HCT116 (cell line): ENCODE results near the gene MUC6.

Experiments used
- CTCF ChIP-seq, 3 experiments: fragments of 200-600 bp in 1 of 3; sonication (generic) in 1 of 3; IDR thresholded peaks in 2 of 3; conservative IDR thresholded peaks in 1 of 3; 2 replicates each; pipeline ENCODE4 v1.5.1; 2012 to 2017; ENCODE audit warnings: low read depth in 2 of 3, low read length in 2 of 3, antibody characterized with exemption in 1 of 3, borderline replicate concordance in 1 of 3, control low read depth in 1 of 3, mild to moderate bottlenecking in 1 of 3, mixed read lengths in 1 of 3, mixed run types in 1 of 3, moderate library complexity in 1 of 3; ENCODE audit not compliant: insufficient read depth in 1 of 3
- ELF1 ChIP-seq: IDR thresholded peaks from 2 replicates; pipeline ENCODE4 v1.6.1; 2012; ENCODE audit warnings: low read depth, borderline replicate concordance
- EZH2 ChIP-seq: fragments of 200-600 bp; sonication (generic); IDR thresholded peaks from 2 replicates; pipeline ENCODE4 v1.6.1; 2017; ENCODE audit warnings: antibody characterized with exemption, mixed run types
- MAX ChIP-seq: IDR thresholded peaks from 2 replicates; pipeline ENCODE4 v1.6.1; 2012
- POLR2AphosphoS5 ChIP-seq: IDR thresholded peaks from 2 replicates; pipeline ENCODE4 v1.6.1; 2011; ENCODE audit warnings: mild to moderate bottlenecking, low read depth, low read length, moderate library complexity
- TF ChIP-seq, protein P1 (sequence below): IDR thresholded peaks from 2 replicates; pipeline ENCODE4 v1.6.1; 2012; ENCODE audit warnings: low read depth

DNA sequence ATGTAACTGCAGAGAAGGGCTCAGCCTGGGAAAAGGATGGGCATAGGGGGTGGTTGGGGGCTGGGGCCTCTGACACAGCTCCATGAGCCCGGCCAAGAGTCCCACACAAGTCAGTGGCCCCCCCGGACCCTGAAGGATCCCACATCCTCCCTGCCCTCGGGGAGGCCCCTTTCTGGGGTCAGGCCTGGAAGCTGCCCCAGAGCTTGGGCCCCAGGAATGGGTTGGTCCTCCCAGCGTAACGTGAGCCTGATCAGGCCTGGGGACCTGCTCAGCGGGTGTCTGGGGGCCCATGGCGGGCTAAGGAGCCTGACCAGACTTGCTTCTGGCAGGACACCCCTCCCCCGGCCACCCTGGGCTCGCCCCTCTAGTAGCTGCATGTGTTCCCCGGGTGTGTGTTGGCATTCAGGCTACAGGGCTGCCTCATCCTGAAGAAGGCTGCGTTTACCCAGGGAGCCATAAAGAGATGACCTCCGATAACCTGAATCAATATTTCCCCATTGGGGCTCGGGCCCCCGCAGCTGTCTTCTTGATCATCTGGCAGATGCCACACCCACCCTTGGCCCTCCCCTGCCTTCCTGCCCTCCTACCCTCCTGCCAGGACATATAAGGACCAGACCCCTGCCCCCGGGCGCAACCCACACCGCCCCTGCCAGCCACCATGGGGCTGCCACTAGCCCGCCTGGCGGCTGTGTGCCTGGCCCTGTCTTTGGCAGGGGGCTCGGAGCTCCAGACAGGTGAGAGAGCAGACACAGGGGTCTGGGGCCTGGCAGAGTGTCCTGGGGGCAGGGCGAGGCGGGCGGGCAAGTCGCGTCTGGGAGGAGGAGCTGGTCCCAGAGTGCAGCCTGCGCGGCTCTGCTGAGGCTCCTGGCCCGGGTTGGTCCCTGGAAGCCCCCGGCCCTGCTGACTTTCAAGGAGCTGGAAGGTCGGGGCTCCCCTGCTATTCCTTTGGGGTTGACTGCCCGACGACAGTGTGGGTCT, 38.0 kb upstream of the MUC6 start, which contains the start of gene MUC2:
- TF ChIP-seq CTCF (IDR thresholded peaks at IDR 0.05 in 2 of 3, conservative IDR thresholded peaks at IDR 0.05 in 1 of 3; ENCODE audit: borderline replicate concordance in 1 of 3, insufficient read depth in 1 of 3, low read depth in 2 of 3, low read length in 2 of 3) (no peak), POLR2AphosphoS5 (no peak), ELF1 (no peak), EZH2 (no peak), MAX (no peak)
- TF ChIP-seq, protein P1, sequence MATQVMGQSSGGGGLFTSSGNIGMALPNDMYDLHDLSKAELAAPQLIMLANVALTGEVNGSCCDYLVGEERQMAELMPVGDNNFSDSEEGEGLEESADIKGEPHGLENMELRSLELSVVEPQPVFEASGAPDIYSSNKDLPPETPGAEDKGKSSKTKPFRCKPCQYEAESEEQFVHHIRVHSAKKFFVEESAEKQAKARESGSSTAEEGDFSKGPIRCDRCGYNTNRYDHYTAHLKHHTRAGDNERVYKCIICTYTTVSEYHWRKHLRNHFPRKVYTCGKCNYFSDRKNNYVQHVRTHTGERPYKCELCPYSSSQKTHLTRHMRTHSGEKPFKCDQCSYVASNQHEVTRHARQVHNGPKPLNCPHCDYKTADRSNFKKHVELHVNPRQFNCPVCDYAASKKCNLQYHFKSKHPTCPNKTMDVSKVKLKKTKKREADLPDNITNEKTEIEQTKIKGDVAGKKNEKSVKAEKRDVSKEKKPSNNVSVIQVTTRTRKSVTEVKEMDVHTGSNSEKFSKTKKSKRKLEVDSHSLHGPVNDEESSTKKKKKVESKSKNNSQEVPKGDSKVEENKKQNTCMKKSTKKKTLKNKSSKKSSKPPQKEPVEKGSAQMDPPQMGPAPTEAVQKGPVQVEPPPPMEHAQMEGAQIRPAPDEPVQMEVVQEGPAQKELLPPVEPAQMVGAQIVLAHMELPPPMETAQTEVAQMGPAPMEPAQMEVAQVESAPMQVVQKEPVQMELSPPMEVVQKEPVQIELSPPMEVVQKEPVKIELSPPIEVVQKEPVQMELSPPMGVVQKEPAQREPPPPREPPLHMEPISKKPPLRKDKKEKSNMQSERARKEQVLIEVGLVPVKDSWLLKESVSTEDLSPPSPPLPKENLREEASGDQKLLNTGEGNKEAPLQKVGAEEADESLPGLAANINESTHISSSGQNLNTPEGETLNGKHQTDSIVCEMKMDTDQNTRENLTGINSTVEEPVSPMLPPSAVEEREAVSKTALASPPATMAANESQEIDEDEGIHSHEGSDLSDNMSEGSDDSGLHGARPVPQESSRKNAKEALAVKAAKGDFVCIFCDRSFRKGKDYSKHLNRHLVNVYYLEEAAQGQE = no peak
